Measurements from ENCODE around the gene FNDC4.
A peak's percentile ranks its signal among the peaks of the same experiment; 100 is the strongest.

Gene FNDC4

DNA sequence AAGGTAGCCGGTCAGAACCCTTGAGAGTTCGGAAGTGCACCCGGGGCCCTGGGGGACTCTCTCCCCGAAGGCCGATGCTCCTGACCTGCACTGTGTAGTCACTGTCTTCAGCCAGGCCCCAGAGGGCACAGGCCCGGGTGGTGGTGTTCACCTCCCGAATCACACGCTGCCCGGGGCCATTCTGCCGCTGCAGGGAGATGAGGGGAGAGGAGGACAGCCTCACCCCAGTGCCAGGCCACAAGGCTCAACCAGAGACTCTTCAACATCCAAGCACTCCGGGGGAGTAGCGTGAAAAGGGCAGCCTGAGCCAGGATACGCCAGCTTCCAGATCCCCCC lies 1.1 kb downstream of the FNDC4 start:
- DNase-seq (ENCODE audit: low read depth in 3 of 3): no peak

DNA sequence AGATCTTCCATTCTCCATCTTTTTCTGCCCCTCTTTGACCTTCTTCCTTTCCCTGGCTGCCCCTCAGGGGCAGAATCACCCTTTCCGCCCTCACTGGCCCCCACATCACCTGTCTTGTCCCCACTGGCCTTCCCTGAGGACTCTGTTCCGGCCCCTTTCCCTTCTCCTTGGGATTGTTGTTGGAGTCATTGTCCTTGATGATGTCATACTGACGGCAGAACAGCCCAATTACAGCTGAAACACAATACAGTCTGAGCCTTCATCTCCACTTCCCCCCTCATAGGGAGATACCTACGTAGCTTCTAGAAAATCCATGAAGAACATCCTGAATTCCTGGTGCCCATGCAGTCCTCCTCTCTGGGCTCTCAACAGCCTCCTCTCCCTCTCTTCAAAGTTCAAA lies 2.4 kb downstream of the FNDC4 start:
- DNase-seq (ENCODE audit: low read depth in 3 of 3): no peak

DNA sequence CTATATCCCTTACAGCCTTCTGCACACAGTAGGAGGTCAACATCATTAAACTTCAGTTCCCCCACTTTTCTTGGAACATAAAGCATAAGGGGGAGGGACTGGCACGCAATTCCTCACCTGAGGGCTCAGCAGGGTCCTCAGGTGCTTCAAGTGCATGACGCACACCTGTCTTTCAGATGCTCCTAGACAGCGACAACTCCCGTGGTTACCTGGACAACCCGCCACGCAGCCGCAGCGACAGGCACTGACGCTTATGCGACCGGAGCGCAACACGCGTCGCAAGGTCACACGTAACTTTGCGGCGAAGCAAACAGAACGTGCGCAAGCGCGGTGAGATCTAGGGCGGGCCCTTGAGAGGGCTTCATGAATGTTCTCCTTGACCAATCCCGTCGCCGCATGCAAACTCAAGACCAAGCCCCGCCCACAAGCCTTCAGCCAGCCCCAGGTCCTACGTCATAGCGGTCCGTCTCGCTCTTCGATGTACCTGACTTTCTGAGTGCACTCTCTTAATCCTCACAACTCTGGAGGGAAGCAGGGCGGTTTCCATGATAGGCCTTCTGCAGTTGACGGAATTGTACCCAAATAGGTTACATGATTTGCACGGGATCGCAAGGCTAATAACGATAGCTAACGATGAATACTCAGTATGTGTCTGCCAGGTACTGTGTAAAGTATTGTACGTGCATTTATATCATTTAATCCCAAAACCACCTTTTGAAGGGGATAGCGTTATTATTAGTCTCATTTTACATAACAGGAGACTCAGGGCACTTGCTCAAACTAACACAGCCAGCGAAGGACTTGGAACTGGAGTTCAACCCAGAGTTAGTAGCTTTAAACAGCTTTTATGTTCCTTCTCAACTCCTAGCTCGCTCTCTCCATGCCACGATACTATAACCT lies 5.3 kb downstream of the FNDC4 start, which contains the start of gene IFT172:
Gene IFT172, minus strand, starts transcription at position 246 of the 900 bp plus-strand sequence. Its CDS starts 90 bp downstream, at position 156.
- peak; percentile 95 to 100 (median 99) for DNase-seq (ENCODE audit: low read depth in 3 of 3)

DNA sequence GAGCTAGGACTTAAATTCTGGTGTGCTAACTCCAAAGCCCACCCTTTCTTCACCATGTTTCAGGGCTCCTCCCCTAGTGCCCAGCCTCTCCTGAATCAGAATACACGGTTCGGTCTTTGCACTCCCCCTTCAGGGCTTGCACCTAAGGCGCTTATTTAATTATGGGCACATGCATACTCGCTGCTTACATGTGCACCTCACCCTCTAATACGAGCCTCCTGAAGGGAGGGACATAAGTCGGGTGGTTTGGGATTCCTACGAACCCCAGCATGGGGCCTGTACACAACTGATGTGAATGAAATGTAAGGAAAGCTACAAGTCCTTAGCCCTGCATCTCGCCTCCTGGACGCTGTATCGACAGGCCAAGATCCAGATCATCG lies 5.9 kb downstream of the FNDC4 start:
- DNase-seq (ENCODE audit: low read depth in 3 of 3): no peak

DNA sequence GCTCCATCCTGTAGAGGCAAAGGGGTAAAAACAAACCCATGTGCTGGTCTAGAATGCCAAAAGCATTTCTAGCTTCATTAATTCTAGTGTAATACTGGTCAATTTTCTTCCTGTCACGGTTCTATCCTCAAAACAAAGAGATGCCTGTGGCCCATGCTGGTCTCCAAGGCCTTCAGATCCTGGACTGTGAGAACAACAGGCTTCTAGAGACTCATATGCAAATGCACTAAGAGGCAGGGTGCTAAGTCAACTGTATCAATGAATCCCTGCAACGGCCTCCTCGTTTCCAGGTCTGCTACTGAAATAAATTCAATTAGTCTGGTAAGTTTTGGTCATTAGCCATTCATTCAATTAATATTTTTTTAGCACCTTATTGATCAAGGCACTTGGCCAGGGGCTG lies 9.5 kb downstream of the FNDC4 start:
- DNase-seq (ENCODE audit: low read depth in 3 of 3): no peak

DNA sequence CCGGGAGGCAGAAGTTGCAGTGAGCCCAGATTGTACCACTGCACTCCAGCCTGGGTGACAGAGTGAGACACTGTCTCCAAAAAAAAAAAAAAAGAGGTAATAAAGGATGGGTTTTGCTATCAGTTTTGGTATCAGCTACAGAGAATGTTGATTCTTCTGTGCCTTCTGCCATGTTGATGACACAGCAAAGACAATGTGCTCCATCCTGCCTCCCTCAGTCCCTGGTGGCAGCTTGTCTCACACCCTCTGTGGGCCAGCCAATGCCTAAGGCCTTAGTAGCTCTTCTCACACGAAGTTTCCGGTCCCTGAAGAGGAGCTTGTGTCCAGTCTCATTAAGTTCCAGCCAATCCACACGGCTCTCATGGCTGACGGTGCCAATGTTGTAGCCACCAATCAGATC lies 23.0 kb downstream of the FNDC4 start:
- no peak for DNase-seq (ENCODE audit: low read depth in 3 of 3)

DNA sequence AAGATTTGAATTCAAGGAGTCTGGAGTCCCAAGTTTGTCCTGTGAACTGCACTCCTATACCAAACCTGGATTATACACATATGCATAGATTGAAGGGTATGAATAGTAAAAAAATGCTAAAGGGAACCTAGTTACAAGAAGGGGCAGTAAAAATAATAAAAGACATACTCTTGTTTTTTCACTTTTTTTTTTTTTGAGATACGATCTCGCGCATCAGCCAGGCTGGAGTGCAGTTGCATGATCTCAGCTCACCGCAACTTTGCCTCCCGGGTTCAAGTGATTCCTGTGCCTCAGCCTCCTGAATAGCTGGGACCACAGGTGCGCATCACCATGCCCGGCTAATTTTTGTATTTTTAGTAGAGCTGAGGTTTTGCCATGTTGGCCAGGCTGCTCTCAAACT lies 30.6 kb downstream of the FNDC4 start:
- DNase-seq (ENCODE audit: low read depth in 3 of 3): no peak

DNA sequence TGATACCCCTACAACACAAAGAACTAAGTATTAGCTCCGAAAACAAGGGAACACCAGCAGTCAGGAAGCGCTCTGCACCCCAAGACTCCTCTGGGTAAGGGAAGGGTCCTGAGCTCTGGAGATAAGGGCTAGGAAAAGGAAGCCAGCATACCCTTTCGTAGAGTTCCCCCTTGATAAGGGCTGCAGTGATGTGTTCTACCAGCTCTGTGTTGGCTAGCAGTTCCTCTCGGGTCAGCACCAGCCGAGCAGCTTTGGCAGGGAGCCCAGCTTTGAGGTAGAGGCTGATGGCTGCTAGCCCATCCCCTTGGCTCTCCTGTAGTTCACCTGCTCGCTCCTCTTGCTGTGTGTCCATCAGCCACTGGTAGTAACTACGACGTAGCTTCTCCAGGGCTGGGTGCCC lies 33.9 kb downstream of the FNDC4 start:
- no peak for DNase-seq (ENCODE audit: low read depth in 3 of 3)

DNA sequence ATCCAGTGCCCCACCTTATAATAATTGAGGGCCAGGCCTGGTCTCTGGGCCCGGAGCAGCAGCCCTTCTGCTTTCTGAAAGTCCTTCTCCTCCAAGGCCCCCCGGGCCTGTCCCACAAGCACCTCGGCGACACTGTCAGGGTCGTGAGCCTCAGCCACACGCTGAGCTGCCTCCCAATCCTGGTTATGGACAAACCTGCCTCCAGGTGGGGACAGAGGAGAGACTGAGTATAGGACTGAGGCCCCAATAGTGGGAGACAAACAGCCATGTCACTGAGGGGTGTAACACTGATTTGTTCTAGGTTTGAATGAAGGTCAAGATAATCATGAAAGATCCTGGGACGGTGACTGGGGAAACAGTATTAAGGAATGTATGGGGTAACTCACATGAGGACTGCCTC lies 41.0 kb downstream of the FNDC4 start:
- no peak for DNase-seq (ENCODE audit: low read depth in 3 of 3)

DNA sequence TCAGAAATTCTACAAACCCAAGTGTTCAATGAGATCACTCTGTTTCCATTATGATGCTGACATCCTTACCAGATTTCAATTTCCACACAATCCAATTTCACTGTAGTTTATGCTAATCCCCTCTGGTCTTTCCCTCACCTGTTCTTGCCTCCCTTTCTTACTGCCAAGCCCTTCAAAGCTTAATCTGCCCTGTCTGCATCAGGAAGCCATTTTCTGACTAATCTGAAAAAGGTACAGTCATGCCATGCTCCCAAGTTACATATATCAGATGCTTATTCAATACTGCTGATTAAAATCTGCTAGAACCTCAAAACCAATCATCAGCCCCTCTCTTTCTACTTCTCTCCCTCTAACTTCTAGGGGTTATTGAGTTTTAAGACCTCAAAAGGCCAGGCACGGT lies 43.9 kb downstream of the FNDC4 start:
- no peak for DNase-seq (ENCODE audit: low read depth in 3 of 3)

DNA sequence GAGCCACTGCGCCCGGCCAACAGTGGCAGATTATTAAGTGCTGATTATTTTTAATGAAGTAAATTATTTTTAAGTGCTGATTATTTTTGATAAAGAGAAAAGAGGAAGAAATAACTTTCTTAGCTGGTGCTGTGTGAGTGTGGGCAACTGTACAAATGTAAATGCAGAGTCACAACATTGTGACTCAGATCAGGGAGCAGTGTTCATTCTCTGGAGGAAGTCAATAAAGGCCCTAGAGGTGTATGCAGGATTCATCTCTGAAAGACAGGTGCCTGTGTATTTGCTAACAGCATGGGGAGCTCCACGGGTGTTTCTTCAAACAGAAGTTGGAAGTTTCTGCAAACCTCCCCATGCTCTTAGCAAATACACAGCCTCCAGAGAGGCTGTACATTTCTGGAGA lies 46.6 kb downstream of the FNDC4 start:
- no peak for DNase-seq (ENCODE audit: low read depth in 3 of 3)

DNA sequence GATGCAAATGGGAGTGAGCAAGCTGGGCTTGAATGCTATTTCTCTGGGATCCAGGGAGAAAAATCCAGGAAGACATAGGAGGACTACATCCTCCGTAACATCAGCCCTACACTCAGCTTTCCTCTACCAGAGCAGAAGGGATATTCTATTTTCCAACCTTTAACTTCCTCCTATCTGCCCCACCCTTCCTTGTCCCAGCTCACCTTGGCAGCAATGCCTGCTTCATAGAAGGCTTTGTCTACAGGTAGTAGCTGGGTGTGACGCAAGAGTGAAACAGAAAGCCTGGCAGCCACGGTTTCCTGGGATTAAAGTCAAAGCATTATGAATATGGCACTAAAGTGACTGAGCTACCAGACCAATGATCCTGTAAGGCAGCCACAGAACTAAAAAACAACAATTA lies 48.9 kb downstream of the FNDC4 start:
- DNase-seq (ENCODE audit: low read depth in 3 of 3): no peak

DNA sequence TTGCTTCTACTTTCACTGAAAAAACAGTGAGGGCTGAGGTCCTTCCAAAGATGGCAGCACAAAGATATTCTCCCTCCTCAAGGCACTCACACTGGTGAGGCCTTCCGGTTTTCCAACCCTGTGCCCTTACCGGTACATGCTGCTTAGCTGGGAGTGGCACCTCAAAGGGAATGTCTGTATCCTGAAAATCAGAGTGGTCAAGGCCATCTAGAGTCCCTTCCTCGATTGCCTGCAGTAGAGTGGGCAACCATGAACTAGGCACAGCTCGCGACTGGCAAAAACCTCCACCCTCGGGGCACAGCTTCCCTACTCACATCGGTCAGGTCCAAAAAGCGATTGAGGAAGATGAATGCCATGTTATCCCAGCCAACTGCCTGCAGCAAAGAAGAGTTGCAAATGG lies 49.4 kb downstream of the FNDC4 start:
- no peak for DNase-seq (ENCODE audit: low read depth in 3 of 3)

DNA sequence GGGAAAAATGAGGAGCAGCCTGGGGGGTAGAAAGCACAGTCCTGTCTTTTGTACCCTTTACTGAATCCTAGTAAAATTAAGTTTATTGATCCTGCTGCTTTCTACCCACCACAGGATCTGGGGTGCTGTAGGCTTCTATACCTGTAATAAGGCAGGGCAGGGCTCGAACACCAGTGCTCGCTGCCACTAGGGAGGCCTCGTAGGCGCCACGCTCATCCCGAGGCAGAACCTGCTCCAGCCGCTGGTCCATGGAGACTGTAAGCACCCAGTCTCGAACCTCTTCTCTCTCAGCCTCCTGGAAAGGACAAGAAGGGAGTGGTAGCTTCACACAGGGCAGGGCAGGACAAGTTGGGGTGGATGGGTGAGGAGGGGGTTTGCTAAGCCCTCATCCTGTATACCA lies 49.8 kb downstream of the FNDC4 start:
- no peak for DNase-seq (ENCODE audit: low read depth in 3 of 3)

DNA sequence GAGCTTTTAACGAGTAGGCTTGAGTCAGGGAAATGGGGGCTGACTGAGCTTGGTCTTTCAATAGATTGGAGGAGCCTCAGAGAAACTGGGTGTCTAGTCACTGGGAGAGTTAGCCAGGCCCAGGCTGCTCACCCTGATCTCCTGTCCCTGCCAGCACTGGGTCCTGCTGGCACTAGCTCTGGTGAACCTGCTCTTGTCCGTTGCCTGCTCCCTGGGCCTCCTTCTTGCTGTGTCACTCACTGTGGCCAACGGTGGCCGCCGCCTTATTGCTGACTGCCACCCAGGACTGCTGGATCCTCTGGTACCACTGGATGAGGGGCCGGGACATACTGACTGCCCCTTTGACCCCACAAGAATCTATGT lies 52.1 kb downstream of the FNDC4 start:
- no peak for DNase-seq (ENCODE audit: low read depth in 3 of 3)

DNA sequence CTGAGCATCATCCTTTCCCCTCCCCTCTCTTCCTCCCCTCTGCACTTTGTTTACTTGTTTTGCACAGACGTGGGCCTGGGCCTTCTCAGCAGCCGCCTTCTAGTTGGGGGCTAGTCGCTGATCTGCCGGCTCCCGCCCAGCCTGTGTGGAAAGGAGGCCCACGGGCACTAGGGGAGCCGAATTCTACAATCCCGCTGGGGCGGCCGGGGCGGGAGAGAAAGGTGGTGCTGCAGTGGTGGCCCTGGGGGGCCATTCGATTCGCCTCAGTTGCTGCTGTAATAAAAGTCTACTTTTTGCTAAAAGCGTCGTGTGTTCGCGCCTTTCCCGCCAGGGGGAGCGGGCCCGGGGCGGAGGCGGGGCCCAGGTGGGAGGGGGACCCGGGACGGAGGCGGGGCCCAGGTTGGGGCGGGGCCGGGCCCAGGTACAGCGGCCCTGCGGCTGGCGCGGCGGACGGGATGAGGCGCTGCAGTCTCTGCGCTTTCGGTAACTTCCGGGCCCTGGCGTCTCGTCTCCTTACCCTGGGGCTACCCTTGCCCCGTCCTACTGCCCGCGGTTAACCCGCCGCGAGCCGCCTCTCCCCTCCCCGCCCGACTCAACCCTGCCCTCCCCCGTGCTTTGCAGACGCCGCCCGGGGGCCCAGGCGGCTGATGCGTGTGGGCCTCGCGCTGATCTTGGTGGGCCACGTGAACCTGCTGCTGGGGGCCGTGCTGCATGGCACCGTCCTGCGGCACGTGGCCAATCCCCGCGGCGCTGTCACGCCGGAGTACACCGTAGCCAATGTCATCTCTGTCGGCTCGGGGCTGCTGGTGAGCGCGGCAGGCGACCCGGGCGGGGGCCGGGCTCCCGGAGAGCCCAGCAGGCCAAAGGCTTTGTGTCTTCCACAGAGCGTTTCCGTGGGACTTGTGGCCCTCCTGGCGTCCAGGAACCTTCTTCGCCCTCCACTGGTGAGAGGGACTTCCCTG lies 52.8 kb downstream of the FNDC4 start, which contains the start of gene KRTCAP3:
Gene KRTCAP3, plus strand, starts transcription at position 424 of the 962 bp plus-strand sequence. Its CDS starts 32 bp downstream, at position 456.
- DNase-seq (ENCODE audit: low read depth in 3 of 3): no peak

Measured in stimulated activated CD4-positive, alpha-beta T cell treated with anti-CD3 and anti-CD28 coated beads, TNF-alpha, amount 100 ng/mL, for 48 hours (primary cell).